Loucy (cell line): ENCODE data around the gene DNAJC22.

Source experiments
- H2AFZ ChIP-seq: fragments of 200-600 bp; sonication (generic); 2 replicates; pipeline ENCODE4 v1.6.0; 2016; ENCODE audit warnings: antibody characterized with exemption, mild to moderate bottlenecking, low read length, moderate library complexity
- H3F3A ChIP-seq: fragments of 200-600 bp; 2 replicates; pipeline ENCODE4 v1.6.0; 2016; ENCODE audit warnings: antibody characterized with exemption, low read depth, mild to moderate bottlenecking
- H3K27me3 ChIP-seq: fragments of 200-600 bp; sonication (generic); 2 replicates; pipeline ENCODE4 v1.6.1; 2014; ENCODE audit warnings: low read length, mild to moderate bottlenecking; ENCODE audit not compliant: insufficient read depth, poor library complexity, severe bottlenecking
- H3K36me3 ChIP-seq: fragments of 200-600 bp; sonication (generic); 2 replicates; pipeline ENCODE4 v1.6.1; 2016; ENCODE audit warnings: low read length; ENCODE audit not compliant: insufficient read depth
- H3K4me1 ChIP-seq: fragments of 200-600 bp; sonication (generic); 2 replicates; pipeline ENCODE4 v1.5.1; 2014; ENCODE audit warnings: low read length, mild to moderate bottlenecking; ENCODE audit not compliant: insufficient read depth, poor library complexity, severe bottlenecking
- H3K4me2 ChIP-seq: fragments of 200-600 bp; sonication (generic); 2 replicates; pipeline ENCODE4 v1.6.0; 2014; ENCODE audit warnings: antibody characterized with exemption, low read length, low read depth, mild to moderate bottlenecking; ENCODE audit not compliant: poor library complexity, severe bottlenecking
- H3K4me3 ChIP-seq: fragments of 200-600 bp; sonication (generic); 2 replicates; pipeline ENCODE4 v1.5.1; 2014; ENCODE audit warnings: low read length, mild to moderate bottlenecking, mixed read lengths; ENCODE audit not compliant: poor library complexity, severe bottlenecking
- H3K79me2 ChIP-seq: fragments of 200-600 bp; sonication (generic); 2 replicates; pipeline ENCODE4 v1.6.1; 2014; ENCODE audit warnings: low read length; ENCODE audit not compliant: insufficient read depth
- H3K9ac ChIP-seq: fragments of 200-600 bp; sonication (generic); 2 replicates; pipeline ENCODE4 v1.6.0; 2014; ENCODE audit warnings: mild to moderate bottlenecking, low read depth, low read length, moderate library complexity; ENCODE audit not compliant: poor library complexity, severe bottlenecking
- H3K9me2 ChIP-seq: fragments of 200-600 bp; sonication (generic); replicated peaks from 2 replicates; pipeline ENCODE4 v1.6.1; 2016; ENCODE audit warnings: low read depth, low read length, mixed read lengths
- H3K9me3 ChIP-seq: fragments of 200-600 bp; sonication (generic); 2 replicates; pipeline ENCODE4 v1.6.1; 2014; ENCODE audit warnings: mild to moderate bottlenecking, antibody characterized with exemption, low read length, low read depth; ENCODE audit not compliant: insufficient read depth
- H4K20me1 ChIP-seq: fragments of 200-600 bp; sonication (generic); 2 replicates; pipeline ENCODE4 v1.6.0; 2014; ENCODE audit warnings: antibody characterized with exemption, low read length, mild to moderate bottlenecking; ENCODE audit not compliant: insufficient read depth, poor library complexity, severe bottlenecking
- EZH2phosphoT487 ChIP-seq: fragments of 200-600 bp; IDR thresholded peaks from 2 replicates; pipeline ENCODE4 v1.6.1; 2018; ENCODE audit warnings: antibody characterized with exemption, mild to moderate bottlenecking, moderate library complexity, borderline replicate concordance
- TF ChIP-seq, protein P1 (sequence below): fragments of 200-600 bp; sonication (generic); conservative IDR thresholded peaks from 2 replicates; pipeline ENCODE4 v1.5.1; 2014; ENCODE audit warnings: mild to moderate bottlenecking, antibody characterized with exemption, low read length

Gene DNAJC22

DNA sequence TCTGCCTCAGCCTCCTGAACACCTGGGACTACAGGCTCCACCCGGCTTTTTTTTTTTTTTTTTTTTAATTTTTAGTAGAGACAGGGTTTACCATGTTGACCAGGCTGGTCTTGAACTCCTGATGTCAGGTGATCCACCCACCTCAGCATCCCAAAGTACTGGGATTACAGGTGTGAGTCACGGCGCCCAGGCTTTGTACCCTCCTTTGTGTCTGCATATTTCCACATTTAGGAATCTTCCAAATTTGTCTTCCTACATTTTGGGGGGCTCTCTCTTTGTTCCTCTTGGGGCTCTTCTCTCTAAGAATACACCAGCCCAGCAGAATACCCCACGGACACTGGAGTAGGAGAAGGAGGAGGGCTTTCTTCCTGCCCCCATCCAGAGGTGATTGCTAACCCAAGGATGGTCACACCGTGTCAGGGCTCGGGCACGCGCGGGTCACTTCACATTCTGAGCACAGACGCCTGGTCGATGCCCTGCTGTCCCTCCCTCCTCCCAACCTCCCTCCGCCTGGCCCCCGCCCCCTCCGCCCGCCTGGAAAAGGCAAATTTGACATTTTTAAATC lies 2.1 kb upstream of the DNAJC22 start:
- Histone ChIP-seq H3K9me2 (no peaks in the 10 kb centered on the region), H3K9me3 (no peaks in the 10 kb centered on the region), H3K4me2 (no peak overlapping the region), H3K36me3 (no peaks in the 10 kb centered on the region), H3F3A (no peaks in the 10 kb centered on the region), H3K27me3 (no peaks in the 10 kb centered on the region), H3K4me3 (no peak overlapping the region), H3K79me2 (no peaks in the 10 kb centered on the region), H3K4me1 (peaks cover 5% of the 10 kb centered on the region), H3K9ac (no peak overlapping the region), H4K20me1 (no peaks in the 10 kb centered on the region), H2AFZ (no peak overlapping the region)
- TF ChIP-seq, protein P1, sequence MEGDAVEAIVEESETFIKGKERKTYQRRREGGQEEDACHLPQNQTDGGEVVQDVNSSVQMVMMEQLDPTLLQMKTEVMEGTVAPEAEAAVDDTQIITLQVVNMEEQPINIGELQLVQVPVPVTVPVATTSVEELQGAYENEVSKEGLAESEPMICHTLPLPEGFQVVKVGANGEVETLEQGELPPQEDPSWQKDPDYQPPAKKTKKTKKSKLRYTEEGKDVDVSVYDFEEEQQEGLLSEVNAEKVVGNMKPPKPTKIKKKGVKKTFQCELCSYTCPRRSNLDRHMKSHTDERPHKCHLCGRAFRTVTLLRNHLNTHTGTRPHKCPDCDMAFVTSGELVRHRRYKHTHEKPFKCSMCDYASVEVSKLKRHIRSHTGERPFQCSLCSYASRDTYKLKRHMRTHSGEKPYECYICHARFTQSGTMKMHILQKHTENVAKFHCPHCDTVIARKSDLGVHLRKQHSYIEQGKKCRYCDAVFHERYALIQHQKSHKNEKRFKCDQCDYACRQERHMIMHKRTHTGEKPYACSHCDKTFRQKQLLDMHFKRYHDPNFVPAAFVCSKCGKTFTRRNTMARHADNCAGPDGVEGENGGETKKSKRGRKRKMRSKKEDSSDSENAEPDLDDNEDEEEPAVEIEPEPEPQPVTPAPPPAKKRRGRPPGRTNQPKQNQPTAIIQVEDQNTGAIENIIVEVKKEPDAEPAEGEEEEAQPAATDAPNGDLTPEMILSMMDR: no peak
- no peak for TF ChIP-seq EZH2phosphoT487

DNA sequence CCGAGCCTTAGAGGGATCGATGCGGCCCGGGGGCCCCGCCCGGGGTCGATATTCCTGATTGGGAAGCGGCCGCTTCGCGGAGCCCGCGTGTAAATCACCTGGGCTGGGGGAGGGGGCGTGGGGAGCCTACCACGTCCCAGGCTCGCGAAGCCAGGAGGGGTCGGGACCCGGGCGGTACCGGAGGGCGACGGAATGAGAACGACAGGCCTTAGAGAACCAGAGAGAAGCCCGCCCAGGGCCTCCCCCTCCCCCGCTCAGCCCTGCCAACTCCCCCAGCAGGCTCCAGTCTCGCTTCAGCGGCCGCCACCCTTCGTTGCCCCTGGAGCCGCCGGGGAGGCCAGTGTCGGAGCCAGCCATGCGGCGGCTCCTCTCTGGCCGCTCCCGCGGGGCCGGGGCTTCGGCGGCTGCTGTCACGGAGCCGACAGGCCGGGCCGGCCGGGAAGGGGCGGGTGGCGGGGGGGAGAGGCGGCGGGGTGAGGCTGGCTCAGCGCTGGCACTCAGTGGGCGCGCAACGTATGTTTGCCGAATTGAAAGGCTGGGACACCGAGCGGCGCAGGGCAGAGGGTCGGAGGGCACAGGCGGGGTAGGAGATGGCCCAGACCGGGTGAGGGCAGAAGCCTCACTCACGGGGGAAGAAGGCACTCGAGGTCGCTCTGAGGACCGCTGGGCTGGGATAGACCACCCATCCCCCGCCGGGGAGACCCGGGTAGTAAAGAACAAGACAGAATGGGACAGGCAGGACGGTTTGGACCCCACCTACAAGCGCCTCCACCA lies 1.4 kb upstream of the DNAJC22 start:
- Histone ChIP-seq H3K9me3 (no peaks in the 10 kb centered on the region), H3K36me3 (no peaks in the 10 kb centered on the region), H3F3A (no peaks in the 10 kb centered on the region), H3K4me2 (no peak overlapping the region), H3K79me2 (no peaks in the 10 kb centered on the region), H3K9ac (no peak overlapping the region), H3K27me3 (no peaks in the 10 kb centered on the region), H3K4me3 (no peak overlapping the region), H3K4me1 (peaks cover 5% of the 10 kb centered on the region), H4K20me1 (no peaks in the 10 kb centered on the region), H2AFZ (no peak overlapping the region), H3K9me2 (no peaks in the 10 kb centered on the region)
- TF ChIP-seq, protein P1: no peak
- TF ChIP-seq EZH2phosphoT487: no peak

DNA sequence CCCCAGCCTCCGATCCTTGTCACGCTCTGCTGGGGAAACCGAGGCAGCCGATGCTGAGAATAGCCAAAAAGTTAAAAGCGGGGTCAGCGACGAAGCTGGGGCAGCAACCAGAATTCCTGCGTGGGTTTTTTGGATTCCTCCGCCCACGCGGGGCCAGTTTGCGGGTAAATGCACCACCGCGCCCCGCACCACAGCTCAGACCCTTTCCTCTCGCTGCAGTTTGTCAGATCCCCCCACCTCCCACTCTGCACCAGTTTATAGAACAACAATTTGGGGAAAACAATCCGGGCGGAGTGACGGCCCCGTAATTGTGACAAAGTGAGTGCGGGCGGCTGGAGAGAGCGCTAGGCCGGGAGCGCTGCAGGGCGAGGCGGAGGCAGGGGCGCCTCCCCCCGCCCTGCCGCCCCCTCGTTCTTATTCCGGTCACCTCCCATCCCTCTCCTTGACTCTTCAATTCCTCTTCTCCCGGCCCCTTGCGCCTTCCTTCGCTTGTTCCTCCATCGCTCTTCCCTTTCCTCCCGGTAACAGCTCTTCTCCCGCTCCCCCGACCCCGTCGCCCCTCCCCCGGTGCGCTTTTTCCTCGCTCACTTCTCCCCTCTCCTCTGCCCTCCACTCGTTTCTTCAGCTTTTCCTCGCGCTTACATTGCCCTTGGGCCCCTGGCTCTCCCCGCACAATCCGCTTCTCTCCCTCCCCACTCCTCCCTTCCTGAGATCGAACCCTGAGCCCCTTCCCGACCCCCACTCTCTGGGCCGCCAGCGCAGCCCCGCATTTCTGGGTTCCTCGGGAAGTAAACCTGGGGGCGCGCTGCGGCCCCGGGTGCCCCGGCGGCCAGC lies 646 bp upstream of the DNAJC22 start:
- peaks cover 5% of the 10 kb centered on the region for H3K4me1 ChIP-seq
- H4K20me1 ChIP-seq: no peaks in the 10 kb centered on the region
- no peak overlapping the region for H3K9ac ChIP-seq
- H3K79me2 ChIP-seq: no peaks in the 10 kb centered on the region
- H2AFZ ChIP-seq: no peak overlapping the region
- no peaks in the 10 kb centered on the region for H3K9me2 ChIP-seq
- TF ChIP-seq, protein P1: no peak
- no peaks in the 10 kb centered on the region for H3F3A ChIP-seq
- H3K27me3 ChIP-seq: no peaks in the 10 kb centered on the region
- no peak overlapping the region for H3K4me3 ChIP-seq
- H3K9me3 ChIP-seq: no peaks in the 10 kb centered on the region
- no peaks in the 10 kb centered on the region for H3K36me3 ChIP-seq
- H3K4me2 ChIP-seq: no peak overlapping the region
